GM06990 (cell line): Measurements from ENCODE around the gene NTSR1.

Experiments used
- DNase-seq: peaks from one replicate; pipeline ENCODE4 v3.0.0-alpha.2; 2011; ENCODE audit not compliant: insufficient read length; ENCODE audit errors: extremely low read depth
- H3K27me3 ChIP-seq: replicated peaks from 2 replicates; pipeline ENCODE4 v1.6.0; 2011; ENCODE audit warnings: low read length; ENCODE audit not compliant: control insufficient read depth, insufficient read depth
- H3K36me3 ChIP-seq: 2 replicates; pipeline ENCODE4 v1.5.1; 2011; ENCODE audit warnings: low read length; ENCODE audit not compliant: control insufficient read depth, insufficient read depth
- H3K4me3 ChIP-seq: replicated peaks from 2 replicates; pipeline ENCODE4 v1.5.1; 2011; ENCODE audit warnings: low read depth, mild to moderate bottlenecking, control low read depth, low read length
- TF ChIP-seq, protein P1 (sequence below): IDR thresholded peaks from 2 replicates; pipeline ENCODE4 v1.5.1; 2011; ENCODE audit warnings: low read length, control low read depth, mild to moderate bottlenecking, inconsistent platforms; ENCODE audit not compliant: insufficient read depth, poor library complexity, severe bottlenecking

NTSR1 gene

DNA sequence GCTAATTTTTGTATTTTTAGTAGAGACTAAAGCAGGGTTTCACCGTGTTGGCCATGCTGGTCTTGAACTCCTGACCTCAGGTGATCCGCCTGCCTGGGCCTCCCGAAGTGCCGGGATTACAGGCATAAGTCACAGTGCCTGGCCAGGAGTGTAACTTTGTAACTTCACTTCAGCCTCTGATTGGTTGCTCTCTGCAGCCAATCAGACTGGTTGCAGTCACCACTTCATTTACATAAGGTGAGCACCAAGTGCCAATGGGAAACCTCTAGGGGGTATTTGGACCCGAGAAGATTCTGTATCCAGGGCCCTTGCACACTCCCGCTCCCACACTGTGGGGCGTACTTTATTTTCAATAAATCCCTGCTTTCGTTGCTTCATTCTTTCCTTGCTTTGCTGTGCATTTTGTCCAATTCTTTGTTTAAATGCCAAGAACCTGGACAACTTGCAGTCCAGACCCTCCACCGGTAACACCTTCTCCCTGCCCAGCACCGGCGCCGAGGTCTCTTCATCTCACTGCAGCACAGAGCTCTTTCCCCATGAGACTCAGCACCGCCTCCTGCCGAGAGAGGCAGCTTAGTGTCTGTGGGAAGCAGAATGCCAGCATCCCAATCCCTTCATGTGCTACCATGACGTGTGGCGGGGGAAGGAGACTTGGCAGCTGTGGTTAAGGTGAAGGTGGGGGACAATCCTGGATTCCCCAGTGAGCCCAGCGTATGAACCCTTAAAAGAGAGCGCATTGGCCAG is 73.7 kb downstream of the NTSR1 start:
- H3K36me3 ChIP-seq, result no peaks in the 10 kb centered on the region
- no peaks in the 10 kb centered on the region; the same call in 1 of the 2 replicates for H3K27me3 ChIP-seq
- H3K4me3 ChIP-seq, result no peak overlapping the region
- no peak for DNase-seq
- TF ChIP-seq, protein P1, sequence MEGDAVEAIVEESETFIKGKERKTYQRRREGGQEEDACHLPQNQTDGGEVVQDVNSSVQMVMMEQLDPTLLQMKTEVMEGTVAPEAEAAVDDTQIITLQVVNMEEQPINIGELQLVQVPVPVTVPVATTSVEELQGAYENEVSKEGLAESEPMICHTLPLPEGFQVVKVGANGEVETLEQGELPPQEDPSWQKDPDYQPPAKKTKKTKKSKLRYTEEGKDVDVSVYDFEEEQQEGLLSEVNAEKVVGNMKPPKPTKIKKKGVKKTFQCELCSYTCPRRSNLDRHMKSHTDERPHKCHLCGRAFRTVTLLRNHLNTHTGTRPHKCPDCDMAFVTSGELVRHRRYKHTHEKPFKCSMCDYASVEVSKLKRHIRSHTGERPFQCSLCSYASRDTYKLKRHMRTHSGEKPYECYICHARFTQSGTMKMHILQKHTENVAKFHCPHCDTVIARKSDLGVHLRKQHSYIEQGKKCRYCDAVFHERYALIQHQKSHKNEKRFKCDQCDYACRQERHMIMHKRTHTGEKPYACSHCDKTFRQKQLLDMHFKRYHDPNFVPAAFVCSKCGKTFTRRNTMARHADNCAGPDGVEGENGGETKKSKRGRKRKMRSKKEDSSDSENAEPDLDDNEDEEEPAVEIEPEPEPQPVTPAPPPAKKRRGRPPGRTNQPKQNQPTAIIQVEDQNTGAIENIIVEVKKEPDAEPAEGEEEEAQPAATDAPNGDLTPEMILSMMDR, result no peak

DNA sequence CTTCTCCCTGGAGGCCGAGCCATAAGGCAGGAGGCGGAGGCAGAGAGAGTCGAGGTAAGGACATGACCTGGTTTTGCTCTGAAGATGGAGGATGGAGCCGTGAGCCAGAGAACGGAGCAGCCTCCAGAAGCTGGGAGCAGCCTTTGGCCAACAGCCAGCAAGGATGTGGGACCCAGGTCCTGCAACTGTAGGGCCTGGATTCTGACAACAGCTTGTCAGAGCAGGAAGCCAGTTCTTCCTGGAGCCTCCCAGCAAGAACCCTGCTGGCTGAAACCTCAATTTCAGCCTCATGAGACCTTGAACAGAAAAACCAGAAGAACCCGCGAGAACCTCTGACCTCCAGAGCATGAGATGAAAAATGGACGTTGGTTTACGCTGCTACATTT is 74.2 kb downstream of the NTSR1 start:
- no peak for DNase-seq
- H3K4me3 ChIP-seq, result no peak overlapping the region
- TF ChIP-seq, protein P1, result no peak
- H3K27me3 ChIP-seq, result no peaks in the 10 kb centered on the region; the same call in 1 of the 2 replicates
- H3K36me3 ChIP-seq, result no peaks in the 10 kb centered on the region

DNA sequence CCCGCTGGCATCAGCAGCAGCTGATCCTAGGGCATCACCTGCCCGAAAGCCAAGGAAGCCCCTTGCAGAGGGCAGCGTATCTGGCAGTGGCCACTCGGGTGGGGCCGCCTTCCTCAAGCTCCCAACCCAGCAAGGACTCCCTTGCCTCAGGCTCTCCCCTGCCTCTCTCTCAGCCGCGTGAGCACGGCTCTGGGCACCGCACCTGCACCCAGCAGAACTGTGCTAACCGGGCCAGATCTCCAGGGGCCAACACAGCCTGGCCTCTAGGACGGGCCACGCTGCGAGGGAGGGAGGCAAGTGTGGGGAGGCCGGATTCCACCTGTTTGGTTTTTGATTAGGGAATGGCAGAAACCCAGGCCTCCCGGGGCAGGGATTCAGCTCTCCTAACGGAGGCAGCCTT is 75.9 kb downstream of the NTSR1 start:
- Histone ChIP-seq H3K27me3 (no peaks in the 10 kb centered on the region; the same call in 1 of the 2 replicates), H3K4me3 (no peak overlapping the region), H3K36me3 (no peaks in the 10 kb centered on the region)
- DNase-seq, result no peak
- TF ChIP-seq, protein P1, result no peak

DNA sequence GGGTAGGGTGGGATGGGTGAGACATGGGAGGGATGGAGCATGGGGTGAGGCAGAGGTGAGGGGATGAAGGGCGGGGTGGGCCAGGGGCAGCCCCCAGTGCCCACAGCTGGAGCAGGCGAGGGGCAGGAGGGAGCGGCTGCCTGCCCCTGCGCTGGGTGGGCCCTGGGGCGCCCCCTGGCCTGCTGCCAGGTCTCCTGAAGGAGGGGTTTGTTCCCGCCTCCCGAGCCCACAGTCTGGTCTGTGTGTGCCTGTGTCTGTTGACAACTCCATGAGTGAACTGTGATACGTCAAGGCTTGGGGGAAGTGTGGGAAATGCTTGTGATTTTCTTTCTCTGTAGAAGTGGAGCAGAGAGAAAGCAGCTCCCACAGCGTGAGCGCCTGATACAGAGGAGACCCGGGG is 76.8 kb downstream of the NTSR1 start:
- H3K4me3 ChIP-seq, result no peak overlapping the region
- no peaks in the 10 kb centered on the region for H3K36me3 ChIP-seq
- DNase-seq, result no peak
- TF ChIP-seq, protein P1, result no peak
- H3K27me3 ChIP-seq, result no peaks in the 10 kb centered on the region; the same call in 1 of the 2 replicates

DNA sequence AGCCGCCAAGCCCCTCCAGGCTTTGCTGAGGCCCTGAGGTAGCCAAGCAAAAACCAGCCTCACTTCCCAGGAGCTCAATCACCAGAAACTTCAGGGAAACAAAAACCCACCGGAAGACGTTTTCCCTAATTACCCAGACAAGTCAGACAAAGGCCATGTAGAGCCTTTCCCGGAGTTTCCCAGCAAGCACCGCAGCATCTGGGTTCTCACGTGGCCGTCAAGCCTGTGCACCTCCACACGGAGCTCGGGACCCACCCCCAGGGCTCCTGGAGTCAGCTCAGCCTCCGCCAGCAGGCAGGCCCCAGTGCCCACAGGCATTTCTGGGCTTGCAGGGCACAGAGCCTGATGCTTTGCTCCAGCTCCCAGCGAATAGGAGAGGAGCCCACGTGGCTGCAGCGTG is 77.5 kb downstream of the NTSR1 start:
- TF ChIP-seq, protein P1, result no peak
- H3K36me3 ChIP-seq, result no peaks in the 10 kb centered on the region
- DNase-seq, result no peak
- no peaks in the 10 kb centered on the region; the same call in 1 of the 2 replicates for H3K27me3 ChIP-seq
- H3K4me3 ChIP-seq, result no peak overlapping the region
